Small intestine (tissue), 7 donors: ENCODE results near the gene MYL11. TPM values are rescaled to one million over a fixed set of nuclear protein-coding genes. Genes with fewer than 3 reads are reported as not detected.

ENCODE experiments used
- DNase-seq, 2 donors: peaks; one replicate each; pipeline versions ENCODE4 v3.0.0 to v3.0.0-alpha.2; 2013
- FAIRE-seq: peaks from 2 replicates; lab custom pipeline; 2012; peaks lifted over from hg19 to GRCh38; lab: Jason Lieb, UNC
- H3K27ac ChIP-seq, 3 donors: one replicate each; pipeline ENCODE4 v1.5.1; 2013; ENCODE audit warnings: low read length in 2 of 3, mild to moderate bottlenecking in 2 of 3, control low read depth in 1 of 3, inconsistent platforms in 1 of 3, low read depth in 1 of 3, moderate library complexity in 1 of 3
- H3K27me3 ChIP-seq, 3 donors: one replicate each; pipeline ENCODE4 v1.6.1; 2013; ENCODE audit warnings: low read length in 3 of 3, inconsistent platforms in 1 of 3; ENCODE audit not compliant: control insufficient read depth in 3 of 3, insufficient read depth in 3 of 3
- H3K36me3 ChIP-seq, 3 donors: one replicate each; pipeline ENCODE4 v1.6.1; 2013; ENCODE audit warnings: low read length in 3 of 3, inconsistent platforms in 1 of 3, low read depth in 1 of 3, mild to moderate bottlenecking in 1 of 3, moderate library complexity in 1 of 3; ENCODE audit not compliant: control insufficient read depth in 3 of 3, insufficient read depth in 2 of 3
- H3K4me1 ChIP-seq, 3 donors: one replicate each; pipeline ENCODE4 v1.6.1; 2013; ENCODE audit warnings: low read length in 2 of 3, inconsistent platforms in 1 of 3, low read depth in 1 of 3, mild to moderate bottlenecking in 1 of 3, moderate library complexity in 1 of 3; ENCODE audit not compliant: control insufficient read depth in 3 of 3, insufficient read depth in 2 of 3
- H3K4me3 ChIP-seq, 3 donors: one replicate each; pipeline ENCODE4 v1.5.1; 2013; ENCODE audit warnings: low read length in 3 of 3, control low read depth in 1 of 3, inconsistent platforms in 1 of 3, low read depth in 1 of 3, mild to moderate bottlenecking in 1 of 3, moderate library complexity in 1 of 3
- H3K9me3 ChIP-seq, 2 donors: one replicate each; pipeline ENCODE4 v1.6.1; 2013; ENCODE audit warnings: low read depth in 1 of 2, low read length in 1 of 2; ENCODE audit not compliant: control insufficient read depth in 2 of 2, insufficient read depth in 1 of 2
- WGBS, 3 donors: extraction: QIAGEN DNeasy Blood & Tissue Kit; methylation state at CpG; one replicate each; pipeline ENCODE4 v1.1.7; 2013; 5-methylcytosine and 5-hydroxymethylcytosine counted together
- polyA plus RNA-seq, 4 donors: library from polyadenylated mRNA; stranded (reverse) in 3 of 4; unstranded in 1 of 4; fragments of 200-250 nt in 3 of 4; fragments of 120-200 nt in 1 of 4; gene quantifications; one replicate each; pipeline versions ENCODE4 v1.2.1 to v1.2.3, GENCODE V29; 2013
- donor health status: healthy with polysubstance abuse.
- donor health status: control.
- donor health status: control.
- donor health status: Bipolar disorder and iron deficiency.
- donor health status: healthy.

MYL11 gene
- polyA plus RNA-seq, 4 donors: 0.82 to 26.3 (median 1.9) TPM; not detected in 1

DNA sequence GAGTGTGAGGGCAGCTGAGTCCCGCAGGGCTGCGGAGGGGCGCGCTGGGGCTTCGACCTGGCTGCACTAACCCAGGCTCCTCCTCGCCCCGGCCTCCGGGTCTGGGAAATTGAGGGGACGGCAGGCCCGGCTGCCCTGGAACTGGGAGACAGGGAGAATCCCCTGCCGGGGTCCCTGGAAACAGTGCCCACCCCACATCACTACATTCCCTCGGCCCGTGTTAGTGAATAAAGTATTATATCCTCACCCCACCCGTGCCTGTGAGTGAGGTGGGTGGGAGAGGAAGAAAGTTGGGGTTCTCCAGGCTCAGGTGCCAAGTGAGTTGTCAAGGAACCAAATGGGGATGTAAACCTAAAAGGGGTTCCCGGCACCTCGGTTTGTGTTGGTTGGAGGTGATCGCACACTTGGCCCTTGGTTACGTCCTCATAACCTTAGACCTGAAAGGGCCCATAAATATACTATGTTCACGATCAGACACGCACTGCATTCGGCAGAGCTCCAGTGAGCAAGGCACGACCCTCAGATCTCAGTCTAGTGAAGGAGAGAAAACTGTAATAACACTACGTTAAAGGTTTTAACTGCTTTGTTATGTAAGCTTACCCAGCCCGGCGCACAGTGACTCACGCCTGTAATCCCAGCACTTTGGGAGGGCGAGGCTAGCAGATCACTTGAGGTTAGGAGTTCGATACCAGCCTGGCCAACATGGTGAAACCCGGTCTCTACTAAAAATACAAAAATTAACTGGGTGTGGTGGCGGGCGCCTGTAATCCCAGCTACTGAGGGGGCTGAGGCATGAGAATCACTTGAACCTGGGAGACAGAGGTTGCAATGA is 44.0 kb downstream of the MYL11 start:
- H3K9me3 ChIP-seq: no peaks in the 10 kb centered on the region
- no peaks in the 10 kb centered on the region for H3K27me3 ChIP-seq
- peak overlapping the region; percentile 81 to 90 (median 84) for H3K27ac ChIP-seq
- WGBS, 3 donors: 54 to 61% (median 59%) methylated on average over 29 to 31 of the region's 31 CpGs
- DNase-seq (no peak), FAIRE-seq (no peak)
- peaks cover under 1 to 51% (median 2%) of the 10 kb centered on the region in 3 donors for H3K36me3 ChIP-seq
- peak overlapping the region; percentile 21 to 72 (median 36) for H3K4me3 ChIP-seq
- peaks cover 0 to 8% (median 0%) of the 10 kb centered on the region in 3 donors for H3K4me1 ChIP-seq

DNA sequence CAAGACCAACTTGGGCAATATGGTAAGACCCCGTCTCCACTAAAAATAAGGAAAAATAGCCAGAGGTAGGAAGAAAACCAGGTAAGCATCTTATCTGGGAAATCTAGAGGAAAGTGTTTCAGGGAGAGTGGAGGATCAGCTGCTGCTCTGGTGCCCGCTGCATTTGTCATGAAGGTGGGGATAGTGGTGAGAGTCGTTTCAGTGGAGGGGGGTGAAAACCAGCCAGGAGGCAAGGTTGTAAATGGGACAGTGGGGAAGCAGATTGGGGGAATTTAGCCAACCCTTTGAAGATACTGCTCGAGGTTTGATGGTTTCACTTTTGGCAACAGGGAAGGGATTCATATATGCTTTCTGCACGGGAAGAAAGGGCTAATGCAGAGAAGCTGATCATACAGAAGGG is 46.4 kb downstream of the MYL11 start:
- H3K36me3 ChIP-seq: peaks cover 4 to 66% (median 10%) of the 10 kb centered on the region in 3 donors
- peaks cover 0 to 8% (median 0%) of the 10 kb centered on the region in 3 donors for H3K4me1 ChIP-seq
- no peaks in the 10 kb centered on the region for H3K27me3 ChIP-seq
- WGBS, 3 donors: 50 to 69% (median 52%) methylated on average over 5 of the region's 5 CpGs
- DNase-seq: no peak
- no peak overlapping the region for H3K27ac ChIP-seq
- FAIRE-seq: no peak
- no peaks in the 10 kb centered on the region for H3K9me3 ChIP-seq
- H3K4me3 ChIP-seq: no peak overlapping the region

Other genes with a start within 250 kb of the MYL11 start
- 10 to 100 TPM; 27.3 to 65.7 (median 32.7) TPM for gene CORO1A, start 191.2 kb upstream of the MYL11 start, polyA plus RNA-seq
- 100 to 1,000 TPM in 3 of 4 donors, 10 to 100 TPM in 1; 55.8 to 614 (median 378) TPM for gene BOLA2B, start 181.1 kb upstream of the MYL11 start, polyA plus RNA-seq
- gene SLX1A, start 180.9 kb upstream of the MYL11 start, polyA plus RNA-seq: 100 to 1,000 TPM in 2 of 4 donors, 10 to 100 TPM in 2; 77.2 to 318 (median 185) TPM
- gene SULT1A3, start 175.5 kb upstream of the MYL11 start, polyA plus RNA-seq: 100 to 1,000 TPM in 2 of 4 donors, 10 to 100 TPM in 2; 34.6 to 376 (median 148) TPM
- 10 to 100 TPM in 2 of 4 donors, 1 to 10 TPM in 2; 2.7 to 16.6 (median 7.3) TPM for gene NPIPB13, start 126.3 kb upstream of the MYL11 start, polyA plus RNA-seq
- gene CD2BP2, start 19.5 kb upstream of the MYL11 start, polyA plus RNA-seq: 10 to 100 TPM; 30.0 to 43.5 (median 39.9) TPM
- gene TBC1D10B, start 4.3 kb upstream of the MYL11 start, polyA plus RNA-seq: 10 to 100 TPM; 30.8 to 46.1 (median 41.9) TPM
- 10 to 100 TPM in 1 of 4 donors, 1 to 10 TPM in 3; 4.8 to 21.1 (median 6.4) TPM for gene SEPTIN1, start 7.8 kb downstream of the MYL11 start, polyA plus RNA-seq
- 1 to 10 TPM; 1.6 to 7.0 (median 3.9) TPM for gene ZNF48, start 20.6 kb downstream of the MYL11 start, polyA plus RNA-seq
- gene ZNF771, start 32.8 kb downstream of the MYL11 start, polyA plus RNA-seq: 1 to 10 TPM; 2.5 to 5.3 (median 3.6) TPM
- 100 to 1,000 TPM in 1 of 4 donors, 10 to 100 TPM in 3; 42.4 to 116 (median 58.9) TPM for gene DCTPP1, start 55.2 kb downstream of the MYL11 start, polyA plus RNA-seq
- 100 to 1,000 TPM in 3 of 4 donors, 10 to 100 TPM in 1; 76.9 to 349 (median 175) TPM for gene SEPHS2, start 71.1 kb downstream of the MYL11 start, polyA plus RNA-seq
- gene ITGAL, start 97.9 kb downstream of the MYL11 start, polyA plus RNA-seq: 1 to 10 TPM; 1.1 to 4.1 (median 2.6) TPM
- gene ZNF768, start 151.8 kb downstream of the MYL11 start, polyA plus RNA-seq: 10 to 100 TPM; 42.7 to 71.6 (median 52.6) TPM
- gene ZNF747, start 160.1 kb downstream of the MYL11 start, polyA plus RNA-seq: 10 to 100 TPM in 1 of 4 donors, 1 to 10 TPM in 3; 7.6 to 10.6 (median 8.8) TPM
- 10 to 100 TPM in 1 of 4 donors, 1 to 10 TPM in 3; 5.4 to 23.0 (median 6.2) TPM for gene ZNF764, start 183.6 kb downstream of the MYL11 start, polyA plus RNA-seq
- gene ZNF688, start 196.9 kb downstream of the MYL11 start, polyA plus RNA-seq: 10 to 100 TPM; 14.9 to 46.7 (median 24.4) TPM
- 10 to 100 TPM in 1 of 4 donors, 1 to 10 TPM in 3; 1.9 to 20.4 (median 4.1) TPM for gene ZNF785, start 210.9 kb downstream of the MYL11 start, polyA plus RNA-seq
- gene ZNF689, start 235.6 kb downstream of the MYL11 start, polyA plus RNA-seq: 1 to 10 TPM; 5.7 to 8.9 (median 7.0) TPM